ENCODE measurements around the gene HMHB1.

DNA sequence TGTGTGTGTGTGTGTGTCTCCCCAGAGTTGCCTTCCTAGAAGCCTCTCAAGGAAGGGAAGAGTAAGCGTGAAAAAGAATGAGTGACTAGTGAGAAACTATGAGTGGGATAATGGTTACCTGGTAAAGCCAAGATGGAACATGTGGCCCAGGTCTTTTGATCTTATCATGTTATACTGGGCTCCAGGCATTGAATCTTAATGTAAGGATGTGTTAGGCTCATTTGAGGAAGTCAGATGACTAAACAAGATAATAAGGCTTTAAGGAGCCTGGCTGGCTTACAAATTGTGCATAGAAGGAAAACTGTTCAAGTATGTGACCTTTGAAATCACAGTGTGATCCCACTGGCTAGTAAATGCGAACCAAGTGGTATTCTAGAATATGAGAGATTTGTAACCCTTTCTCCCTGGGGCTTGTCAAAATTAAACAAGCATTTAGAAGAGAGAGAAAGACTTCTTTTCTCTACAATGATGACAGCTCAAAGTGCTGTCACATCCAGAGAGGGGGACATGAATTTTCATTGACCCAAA is 29.9 kb upstream of the HMHB1 start:
- no peak for TF ChIP-seq TAF1 (IDR thresholded peaks at IDR 0.05; ENCODE audit: borderline replicate concordance, low read depth, low read length)
- no peak for TF ChIP-seq POLR2AphosphoS5 (IDR thresholded peaks at IDR 0.05; ENCODE audit: low read depth, low read length)
- no peak for TF ChIP-seq POLR2A (IDR thresholded peaks at IDR 0.05; ENCODE audit: low read depth, low read length)

Data from GM12892 (cell line).